Hematopoietic multipotent progenitor cell treated with erythropoietin and hydrocortisone succinate and interleukin-3 and kit ligand, for 15 days (in vitro differentiated cells): ENCODE results near the gene CPA1.

Experiments
- DNase-seq: peaks from one replicate; pipeline ENCODE4 v3.0.0-alpha.2; 2015; ENCODE audit warnings: low spot score

Gene CPA1

DNA sequence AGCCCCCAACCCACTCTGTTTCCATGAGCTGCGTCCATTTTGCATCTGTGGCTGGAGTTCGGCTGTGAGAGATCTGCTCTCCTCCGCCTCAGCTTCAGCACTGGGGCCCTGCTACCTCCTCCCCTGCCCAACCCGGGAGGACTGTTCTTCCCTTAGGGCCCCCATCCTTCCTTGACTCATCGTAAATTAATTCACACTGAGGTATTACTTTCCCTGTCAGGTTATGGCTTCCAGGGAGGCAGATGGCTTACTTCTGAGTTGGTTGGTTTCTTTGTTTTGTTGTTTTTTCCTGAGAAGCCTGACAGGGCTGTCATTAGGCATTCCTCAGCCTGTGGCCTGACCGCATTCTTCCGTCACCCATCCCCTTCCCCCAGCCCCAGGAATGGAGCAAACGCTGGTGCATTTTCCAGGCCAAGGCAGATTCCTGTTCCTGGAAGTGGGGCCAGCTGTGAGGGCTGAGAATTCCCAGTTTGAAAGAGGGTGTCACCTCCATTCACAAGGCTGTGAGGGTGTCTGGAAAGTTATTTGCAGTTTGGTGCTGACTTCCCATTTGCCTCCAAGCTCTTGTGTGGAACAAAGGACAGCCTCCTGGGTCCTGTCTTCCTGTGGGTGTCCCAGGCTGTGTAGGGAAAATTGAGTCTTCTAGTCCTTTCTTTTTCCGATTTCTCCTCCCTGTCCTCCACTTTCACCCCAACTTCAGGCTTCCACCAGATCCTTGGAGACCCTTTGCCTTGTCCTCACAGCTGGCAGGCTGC is 24.0 kb upstream of the CPA1 start:
- DNase-seq = no peak

DNA sequence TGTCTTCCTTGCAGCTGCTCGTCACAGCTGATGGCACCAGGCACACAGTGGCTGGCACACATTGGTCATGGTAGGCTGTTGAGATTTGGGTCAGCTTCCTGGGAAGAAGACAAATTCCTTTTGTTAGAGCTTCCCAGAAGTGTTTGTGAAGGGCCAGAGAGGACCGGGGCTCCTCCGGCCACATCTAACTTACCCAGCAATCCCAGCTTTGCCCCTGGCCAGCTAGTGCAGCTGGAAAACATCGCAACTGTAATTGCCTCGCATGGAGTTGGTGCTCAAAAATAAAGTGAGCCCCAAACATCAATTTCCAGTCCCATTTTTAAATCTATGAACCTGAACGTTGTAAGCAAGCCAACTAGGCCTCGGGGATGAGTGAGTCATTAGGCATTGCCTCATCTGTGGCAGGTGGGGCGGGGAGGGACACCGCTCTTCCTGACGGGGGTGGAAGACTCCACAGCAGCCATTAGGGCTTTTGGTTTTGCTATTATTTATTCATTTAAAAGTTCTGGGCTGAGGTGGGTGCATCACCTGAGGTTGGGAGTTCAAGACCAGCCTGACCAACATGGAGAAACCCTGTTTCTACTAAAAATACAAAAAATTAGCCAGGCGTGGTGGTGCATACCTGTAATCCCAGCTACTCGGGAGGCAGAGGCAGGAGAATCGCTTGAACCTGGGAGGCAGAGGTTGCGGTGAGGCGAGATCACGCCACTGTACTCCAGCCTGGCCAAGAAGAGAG is 23.2 kb upstream of the CPA1 start:
- DNase-seq = no peak

DNA sequence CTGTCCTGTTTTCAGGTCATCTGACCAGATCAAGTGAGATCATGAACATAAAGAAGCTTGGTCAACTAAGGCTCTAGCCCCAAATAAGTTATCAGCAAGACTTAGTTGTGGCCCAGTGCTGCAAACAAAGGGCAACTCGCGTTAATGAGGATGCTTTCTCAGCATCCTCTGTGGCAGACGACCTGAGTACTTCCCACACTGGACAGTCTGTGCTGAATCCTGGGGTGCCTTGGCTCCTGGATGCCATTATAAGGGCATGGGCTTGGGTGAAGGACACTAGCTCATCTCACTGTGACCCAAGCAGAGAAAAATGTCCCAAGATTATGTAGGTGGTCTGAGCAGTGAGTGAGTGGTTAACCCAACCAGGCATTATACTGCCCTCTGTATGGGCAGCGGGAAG is 21.8 kb upstream of the CPA1 start:
- no peak for DNase-seq

DNA sequence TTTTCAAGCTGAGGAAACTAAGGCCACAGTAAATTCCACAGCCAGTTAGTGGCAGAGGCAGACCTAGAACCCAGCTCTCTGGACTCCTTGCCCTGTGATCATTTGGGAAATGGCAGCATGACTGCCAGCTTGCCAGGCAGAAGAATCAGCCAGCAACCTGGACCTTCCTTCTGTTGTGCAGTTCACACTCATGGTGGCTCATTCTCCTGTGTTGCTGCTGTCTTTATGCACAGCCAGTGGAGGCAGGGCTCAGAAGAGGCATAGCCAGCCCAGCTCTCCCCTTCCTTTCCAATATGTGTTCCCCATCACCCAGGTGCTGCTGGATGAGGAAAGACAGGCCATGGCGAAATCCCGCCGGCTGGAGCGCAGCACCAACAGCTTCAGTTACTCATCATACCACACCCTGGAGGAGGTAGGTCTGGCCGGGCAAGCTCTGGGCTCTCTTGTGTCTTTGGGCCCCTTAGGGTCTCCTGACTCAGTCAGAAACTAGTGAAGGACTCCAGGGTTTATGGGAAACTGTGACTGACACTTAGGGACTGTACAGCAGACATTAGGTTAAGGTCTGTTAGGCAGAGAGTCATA is 20.9 kb upstream of the CPA1 start:
- no peak for DNase-seq

DNA sequence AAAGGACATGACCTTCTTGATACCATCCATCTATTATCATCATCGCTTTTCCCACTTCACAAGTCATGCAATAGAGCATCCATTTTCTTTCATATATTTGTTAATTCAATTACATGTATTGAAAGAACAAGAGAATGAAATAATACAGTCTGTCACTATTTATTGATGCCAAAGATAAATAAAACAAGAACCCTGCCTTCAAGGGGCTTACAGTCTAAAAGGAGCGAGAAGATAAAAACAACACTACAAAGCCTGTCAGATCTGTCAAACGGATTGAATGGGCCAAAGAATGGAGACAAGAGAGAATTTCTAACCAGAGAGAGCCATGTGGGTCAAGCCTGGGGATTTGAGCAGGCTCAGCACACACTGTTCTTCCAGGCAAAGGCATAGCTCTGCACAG is 19.8 kb upstream of the CPA1 start:
- no peak for DNase-seq

DNA sequence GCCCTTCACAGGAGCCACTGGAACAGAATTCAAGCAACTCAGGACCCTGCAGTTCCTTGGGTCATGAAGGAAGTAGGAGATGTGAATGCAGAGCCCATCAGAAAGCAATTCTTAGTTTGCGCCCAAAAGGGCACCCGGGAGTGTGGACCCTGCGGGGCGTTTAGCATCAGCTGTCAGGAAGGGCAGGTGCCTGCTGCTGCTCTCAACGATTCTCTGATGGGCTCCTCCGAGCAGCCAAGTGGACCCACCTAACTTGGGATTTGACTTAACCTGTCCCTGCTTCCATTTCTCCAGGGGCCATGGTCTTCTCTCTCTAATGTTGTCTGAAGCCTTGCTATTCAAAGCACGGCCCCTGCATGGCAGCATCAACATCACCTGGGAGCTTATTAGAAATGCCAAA is 18.6 kb upstream of the CPA1 start:
- DNase-seq = no peak

DNA sequence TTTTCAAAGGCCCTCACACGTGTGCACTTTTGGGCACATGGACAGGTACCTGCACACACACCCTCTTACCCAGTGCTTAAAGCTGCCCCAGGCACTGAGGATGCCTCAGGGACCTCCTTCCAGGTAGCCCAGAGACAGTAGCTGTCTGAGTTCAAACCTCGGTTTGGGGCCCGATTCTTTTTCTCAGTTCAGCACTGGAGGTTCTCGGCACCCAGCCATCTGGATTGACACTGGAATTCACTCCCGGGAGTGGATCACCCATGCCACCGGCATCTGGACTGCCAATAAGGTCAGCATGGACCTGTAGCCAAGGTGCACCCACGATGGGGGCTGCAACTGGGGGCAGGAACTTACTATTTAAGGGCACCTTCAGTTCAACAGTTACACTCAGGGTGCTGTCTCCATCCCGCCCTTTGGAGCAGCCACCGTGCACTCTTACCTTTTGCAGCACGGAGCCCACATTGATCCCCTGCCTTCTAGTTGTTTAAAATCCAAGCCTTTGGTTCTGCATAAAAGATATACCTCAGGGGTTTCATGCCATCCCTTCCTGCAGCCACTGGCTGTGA is 18.0 kb upstream of the CPA1 start:
- DNase-seq = no peak

DNA sequence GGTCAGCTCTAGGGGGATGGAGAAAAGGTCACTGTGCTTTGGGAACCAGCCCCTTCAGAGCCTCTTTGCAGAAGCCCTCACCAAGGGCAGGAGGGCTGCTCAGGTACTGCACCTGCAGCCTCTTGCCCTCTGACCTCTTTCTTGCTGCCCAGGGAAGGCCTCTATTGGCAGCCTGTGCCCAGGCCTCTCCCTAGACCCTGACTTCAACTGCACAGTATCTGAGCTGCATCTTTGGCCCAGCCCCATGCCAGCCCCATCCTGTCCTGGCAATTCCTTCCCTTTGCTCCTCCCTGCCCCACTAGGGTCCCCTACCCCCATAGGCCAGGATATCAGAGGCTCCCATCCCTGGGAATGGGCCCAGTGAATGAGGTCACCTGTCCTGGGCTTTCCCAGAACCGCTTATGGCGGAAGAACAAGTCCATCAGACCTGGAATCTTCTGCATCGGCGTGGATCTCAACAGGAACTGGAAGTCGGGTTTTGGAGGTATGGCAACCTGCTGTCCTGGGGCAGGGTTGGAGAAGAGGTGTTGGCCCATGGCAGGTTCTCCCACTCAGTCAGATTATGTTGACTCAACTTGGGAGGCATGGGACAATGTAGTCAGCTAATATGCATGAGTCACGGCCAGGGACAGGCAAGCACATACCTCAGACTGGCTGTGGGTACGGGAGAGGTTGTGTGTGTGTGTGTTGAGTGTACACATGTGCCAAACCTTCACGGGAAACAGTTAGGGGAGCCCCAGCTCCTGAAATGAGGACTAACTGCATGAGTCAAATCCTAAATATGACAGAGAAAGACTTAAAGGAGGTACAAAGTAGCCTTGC is 17.1 kb upstream of the CPA1 start:
- no peak for DNase-seq

DNA sequence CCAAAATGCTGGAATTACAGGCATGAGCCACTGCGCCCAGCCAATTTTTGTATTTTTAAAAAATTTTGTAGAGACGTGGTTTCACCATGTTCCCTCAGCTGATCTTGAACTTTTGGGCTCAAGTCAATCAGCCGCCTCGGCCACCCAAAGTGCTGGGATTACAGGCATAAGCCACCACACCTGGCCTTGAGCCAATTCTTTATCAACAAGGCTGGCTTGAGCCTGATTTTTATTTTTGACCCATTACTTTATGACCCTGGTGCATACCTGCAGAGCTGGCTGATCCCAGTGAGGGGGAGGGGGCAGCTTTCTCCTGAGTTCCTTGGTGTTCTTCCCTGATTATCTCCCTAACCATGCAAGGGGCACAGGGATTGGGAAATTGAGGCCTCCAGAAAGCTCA is 15.8 kb upstream of the CPA1 start:
- no peak for DNase-seq

DNA sequence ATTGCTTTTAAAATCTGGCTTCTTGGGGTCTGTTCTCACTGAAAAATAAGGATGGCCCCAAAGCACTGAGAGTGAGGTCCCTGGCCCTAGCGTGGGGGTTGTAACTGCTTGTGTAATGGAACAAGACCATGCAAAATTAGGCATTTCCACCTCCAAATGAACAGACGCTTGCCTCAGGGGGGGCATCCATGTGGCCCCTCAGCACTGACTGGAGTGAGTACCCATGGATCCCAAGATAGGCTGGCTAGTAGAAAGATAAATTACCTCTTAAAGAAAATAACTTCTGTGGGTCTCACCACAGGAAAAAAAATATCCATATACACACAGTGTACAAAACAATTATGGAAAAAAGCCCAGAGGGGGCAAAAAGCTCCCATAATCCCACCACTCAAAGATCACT is 15.2 kb upstream of the CPA1 start:
- no peak for DNase-seq

DNA sequence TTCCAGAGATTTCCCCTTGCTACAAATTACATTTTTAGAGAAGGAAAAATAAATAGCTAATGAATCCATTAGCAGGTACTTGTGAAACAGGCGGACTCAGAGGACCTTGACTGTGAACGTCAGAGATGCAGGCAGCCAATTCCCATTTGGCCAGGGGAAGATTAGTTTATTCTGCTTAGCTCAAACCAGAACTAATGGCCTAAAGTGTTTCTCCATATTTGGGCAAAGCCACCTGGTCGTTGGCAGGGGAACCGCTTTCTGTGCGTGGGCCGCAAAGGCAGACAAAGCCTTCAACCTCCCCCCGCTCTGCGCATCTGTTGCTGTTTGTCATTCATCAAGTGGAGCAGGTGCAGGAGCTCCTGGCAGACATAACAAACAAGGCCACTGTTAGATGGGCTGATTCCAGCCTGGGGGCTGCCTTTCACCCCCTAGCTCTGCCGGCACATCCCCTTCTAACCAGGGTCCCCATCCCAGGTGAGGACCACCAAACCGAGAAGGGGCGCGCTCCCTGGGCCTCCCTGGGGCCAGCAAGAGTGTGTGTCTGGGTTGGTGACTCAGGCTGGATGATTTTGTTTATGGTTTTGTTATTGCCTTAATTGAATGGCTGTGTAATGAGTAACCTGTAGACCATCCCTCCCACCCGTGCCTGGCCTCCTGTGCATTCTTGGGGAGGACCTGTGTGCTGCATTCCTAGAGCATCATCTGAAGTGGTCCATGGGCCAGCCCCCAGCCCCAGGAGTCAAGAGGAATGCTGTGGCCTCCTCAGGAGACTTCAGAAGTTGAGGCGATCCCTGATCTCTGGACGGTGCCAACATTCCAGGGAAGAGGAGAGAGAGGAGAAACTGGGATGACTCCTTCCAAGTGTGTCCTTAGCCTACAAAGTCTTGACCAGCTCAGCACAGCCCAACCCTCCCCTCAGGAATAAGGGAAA is 14.5 kb upstream of the CPA1 start:
- no peak for DNase-seq

DNA sequence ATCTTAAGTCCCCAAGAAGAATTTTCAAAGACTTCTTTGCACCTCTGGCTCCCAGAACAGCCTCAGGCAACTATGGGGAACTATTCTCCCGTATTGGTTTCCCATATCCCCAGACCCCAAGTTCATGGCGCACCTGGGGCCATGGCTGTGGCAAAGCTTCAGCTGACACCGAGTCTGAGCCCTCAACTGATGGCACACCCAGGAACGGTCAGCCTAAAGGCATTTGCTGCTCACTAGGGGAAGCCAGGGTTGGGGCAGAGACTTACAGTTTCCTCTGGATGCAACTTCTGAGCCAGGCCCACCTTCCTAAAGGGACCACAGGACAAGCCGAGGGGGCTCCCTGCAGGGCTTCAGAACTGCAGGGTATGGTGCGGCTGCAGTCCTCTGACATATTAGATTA is 13.7 kb upstream of the CPA1 start:
- no peak for DNase-seq

DNA sequence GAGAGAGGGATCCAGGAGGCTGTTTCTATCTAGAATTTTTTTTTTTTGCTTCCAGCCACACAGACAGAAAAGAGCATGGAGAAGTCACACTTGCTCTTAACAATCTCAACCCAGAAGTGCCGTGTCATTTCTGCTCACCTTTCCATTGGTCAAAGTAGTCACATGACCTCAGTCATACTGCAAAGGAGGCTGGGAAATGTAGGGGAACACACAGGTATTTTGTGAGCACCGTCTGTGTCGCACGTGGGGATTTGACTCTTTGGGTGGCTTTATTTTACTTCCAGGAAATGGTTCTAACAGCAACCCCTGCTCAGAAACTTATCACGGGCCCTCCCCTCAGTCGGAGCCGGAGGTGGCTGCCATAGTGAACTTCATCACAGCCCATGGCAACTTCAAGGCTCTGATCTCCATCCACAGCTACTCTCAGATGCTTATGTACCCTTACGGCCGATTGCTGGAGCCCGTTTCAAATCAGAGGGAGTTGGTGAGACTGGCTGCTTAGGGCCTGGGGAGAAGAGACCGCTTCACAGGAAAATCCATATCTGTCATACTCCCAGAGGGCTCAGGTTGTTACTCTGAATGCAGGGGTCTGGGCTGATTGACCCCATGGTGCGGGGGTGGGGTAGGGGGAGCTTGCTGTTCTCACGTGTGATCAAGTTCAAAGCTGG is 13.1 kb upstream of the CPA1 start:
- no peak for DNase-seq

DNA sequence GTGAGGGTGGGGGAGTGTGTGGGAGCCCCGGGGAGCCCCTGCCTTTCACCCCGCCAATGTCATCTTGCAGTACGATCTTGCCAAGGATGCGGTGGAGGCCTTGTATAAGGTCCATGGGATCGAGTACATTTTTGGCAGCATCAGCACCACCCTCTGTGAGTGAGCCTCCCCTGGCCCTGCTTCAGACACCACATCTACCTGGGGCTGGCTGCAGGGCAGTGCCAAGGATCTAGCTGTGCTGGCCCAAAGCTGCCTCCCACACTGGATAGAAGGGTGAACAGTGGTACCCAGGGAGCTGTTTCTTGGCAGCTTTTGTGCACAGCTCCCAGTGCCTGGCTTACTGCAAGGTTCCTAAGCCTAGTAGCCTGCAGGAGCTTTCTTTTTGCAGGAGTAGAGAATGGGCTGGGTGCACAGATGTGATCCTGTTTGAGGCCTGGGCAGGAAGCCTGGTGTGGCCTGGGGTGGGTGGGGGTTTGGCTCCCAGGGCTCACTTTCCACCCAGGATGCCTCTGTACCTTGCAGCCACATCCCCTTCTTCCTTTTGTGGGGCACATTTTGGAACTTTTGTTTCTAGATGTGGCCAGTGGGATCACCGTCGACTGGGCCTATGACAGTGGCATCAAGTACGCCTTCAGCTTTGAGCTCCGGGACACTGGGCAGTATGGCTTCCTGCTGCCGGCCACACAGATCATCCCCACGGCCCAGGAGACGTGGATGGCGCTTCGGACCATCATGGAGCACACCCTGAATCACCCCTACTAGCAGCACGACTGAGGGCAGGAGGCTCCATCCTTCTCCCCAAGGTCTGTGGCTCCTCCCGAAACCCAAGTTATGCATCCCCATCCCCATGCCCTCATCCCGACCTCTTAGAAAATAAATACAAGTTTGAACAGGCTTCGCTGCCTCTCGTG is 12.2 kb upstream of the CPA1 start:
- no peak for DNase-seq

DNA sequence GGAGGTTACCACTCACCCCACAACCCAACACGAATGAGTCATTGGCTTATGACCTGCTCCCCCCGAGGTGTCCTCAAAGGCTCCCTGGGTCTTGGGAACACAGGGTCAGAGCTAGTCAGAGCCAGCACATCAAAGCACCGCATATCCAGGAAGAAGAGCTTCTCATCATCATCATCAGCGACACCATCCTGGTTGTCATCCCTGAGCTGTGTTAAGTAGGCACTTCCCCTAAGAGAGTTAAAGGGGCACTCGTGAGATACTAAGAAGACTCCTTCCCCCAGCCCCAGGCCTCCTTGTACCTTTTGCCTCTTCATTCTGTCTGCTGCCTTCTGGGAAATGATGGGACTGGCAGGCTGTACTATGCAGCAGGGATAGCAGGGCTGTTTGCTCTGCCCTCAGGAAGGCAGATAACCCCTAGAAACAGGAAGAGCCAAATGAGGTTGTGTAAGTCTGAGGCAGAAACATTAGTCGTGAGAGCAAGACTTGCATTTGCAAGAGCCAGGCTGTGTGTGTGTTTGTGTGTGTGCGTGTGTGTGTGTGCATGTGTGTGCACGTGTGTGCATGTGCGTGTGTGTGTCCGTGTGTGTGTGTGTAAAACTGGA is 11.1 kb upstream of the CPA1 start:
- no peak for DNase-seq

DNA sequence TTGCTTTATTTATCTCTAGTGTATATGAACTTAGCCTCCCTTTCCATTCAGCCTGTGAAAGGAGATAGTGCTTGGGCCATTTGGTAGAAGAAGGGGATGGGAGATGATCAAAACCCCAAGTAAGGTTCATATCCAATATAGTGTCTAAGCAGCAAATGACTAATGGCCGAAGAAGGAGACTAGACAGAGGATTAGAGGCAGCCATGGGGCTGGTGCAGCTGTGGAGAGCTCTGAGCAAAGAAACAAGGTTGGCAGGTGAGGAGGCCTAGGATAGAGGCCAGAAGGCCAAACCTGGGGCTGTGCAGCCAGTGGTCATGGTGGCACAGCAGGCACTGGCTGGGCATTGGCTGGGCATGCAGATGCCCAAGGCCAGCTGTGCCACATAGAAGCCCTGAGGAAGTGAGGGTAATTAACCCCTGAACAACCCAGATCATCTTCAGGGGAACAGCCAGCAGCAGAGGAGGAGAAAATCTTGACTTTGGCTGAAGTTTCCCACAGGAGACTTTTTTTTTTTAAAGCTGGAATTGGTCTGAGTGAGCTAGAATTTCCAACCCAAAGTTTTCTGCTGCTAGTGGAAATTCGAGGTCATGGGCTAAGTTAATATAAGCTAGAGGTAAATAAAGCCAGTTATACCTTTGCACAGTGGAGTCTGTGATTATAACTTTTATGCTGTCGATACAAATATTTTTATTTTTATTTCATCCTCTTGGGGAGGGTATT is 10.3 kb upstream of the CPA1 start:
- no peak for DNase-seq

DNA sequence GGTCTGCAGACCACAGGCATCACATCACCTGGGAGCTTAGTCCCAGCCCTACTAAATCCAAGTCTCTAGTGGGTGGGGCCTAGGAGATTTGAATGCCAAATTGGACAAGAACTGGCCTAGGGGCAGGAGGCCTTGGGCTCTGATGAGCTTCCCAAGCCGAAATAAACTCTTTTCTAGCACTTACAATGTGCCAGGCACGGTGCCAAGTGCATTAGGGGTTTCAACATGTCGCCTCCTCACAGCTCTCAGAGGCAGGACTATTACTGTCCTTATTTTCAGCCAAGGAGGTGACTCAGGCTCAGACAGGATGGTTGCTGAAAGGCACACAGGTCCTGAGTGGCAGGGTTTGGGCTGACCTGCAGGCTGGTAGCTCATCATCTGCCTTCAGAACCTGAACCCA is 9.2 kb upstream of the CPA1 start:
- no peak for DNase-seq

DNA sequence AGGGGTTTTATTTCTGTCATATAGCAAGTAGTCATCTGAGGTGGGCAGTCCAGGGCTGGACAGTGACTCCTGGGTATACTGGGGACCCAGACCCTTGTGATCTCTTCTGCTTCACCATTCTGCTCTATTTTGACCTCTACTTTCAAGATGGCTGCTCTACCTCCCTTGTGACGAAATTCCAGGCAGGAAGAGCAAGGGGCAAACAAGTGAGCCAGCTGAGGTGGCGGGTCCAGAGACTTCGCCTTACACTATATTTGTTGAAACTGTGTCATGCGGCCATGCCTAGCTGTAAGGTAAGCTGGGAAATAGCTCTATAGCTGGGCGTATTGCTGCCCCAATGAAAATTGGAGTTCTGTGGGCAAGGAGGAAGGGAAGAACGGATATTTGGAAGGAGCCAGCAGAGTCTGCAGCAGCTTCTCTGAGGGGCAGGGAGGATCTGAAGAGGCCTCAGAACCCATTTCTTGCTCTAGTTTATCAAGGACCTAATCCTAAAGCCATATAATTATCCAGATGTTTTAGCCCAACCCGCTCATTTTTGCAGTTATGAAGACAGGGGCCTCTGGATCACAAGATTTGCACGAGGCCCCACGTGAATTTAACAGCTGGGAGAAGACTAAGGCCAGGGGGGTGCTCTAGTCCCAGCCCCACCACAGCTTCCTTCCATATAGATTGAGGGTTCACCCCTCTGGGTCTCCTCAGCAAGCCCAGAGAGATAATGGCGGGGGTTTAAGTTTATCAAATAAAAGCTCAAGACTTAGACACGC is 7.7 kb upstream of the CPA1 start:
- DNase-seq = no peak
